RWPE2 (cell line): ENCODE results near the gene S1PR3.

Experiments used
- ATAC-seq: fragments of 200-7000 bp; cut with Tn5 transposase; 3 replicates; pipeline ENCODE4 v1.9.1; 2021; ENCODE audit warnings: low read depth
- DNase-seq: peaks from one replicate; pipeline ENCODE4 v3.0.0-alpha.2; 2020; ENCODE audit warnings: low spot score
- H3K27ac ChIP-seq: fragments of 450-650 bp; 2 replicates; pipeline ENCODE4 v1.5.1; 2017; ENCODE audit warnings: mild to moderate bottlenecking; ENCODE audit not compliant: poor library complexity, severe bottlenecking
- H3K27me3 ChIP-seq: fragments of 250-450 bp; sonication (Bioruptor Pico); 2 replicates; pipeline ENCODE4 v1.5.1; 2021; ENCODE audit warnings: mild to moderate bottlenecking, moderate library complexity; ENCODE audit not compliant: insufficient read depth, poor library complexity, severe bottlenecking
- H3K36me3 ChIP-seq: fragments of 250-450 bp; sonication (Bioruptor Pico); 2 replicates; pipeline ENCODE4 v1.5.1; 2020; ENCODE audit warnings: low read depth, mild to moderate bottlenecking, moderate library complexity
- H3K4me1 ChIP-seq: fragments of 250-450 bp; sonication (Bioruptor Pico); 2 replicates; pipeline ENCODE4 v1.5.1; 2021; ENCODE audit warnings: mild to moderate bottlenecking, moderate library complexity; ENCODE audit not compliant: insufficient read depth, poor library complexity, severe bottlenecking
- H3K4me3 ChIP-seq: fragments of 250-450 bp; sonication (Bioruptor Pico); 2 replicates; pipeline ENCODE4 v1.5.1; 2021; ENCODE audit warnings: mild to moderate bottlenecking, moderate library complexity; ENCODE audit not compliant: severe bottlenecking
- H3K9me3 ChIP-seq: fragments of 250-450 bp; sonication (Bioruptor Pico); 2 replicates; pipeline ENCODE4 v1.5.1; 2021; ENCODE audit warnings: mild to moderate bottlenecking, moderate library complexity; ENCODE audit not compliant: severe bottlenecking
- TF ChIP-seq, protein P1 (sequence below): fragments of 450-650 bp; IDR thresholded peaks from one replicate; pipeline ENCODE4 v1.5.1; 2017; ENCODE audit warnings: mild to moderate bottlenecking, moderate library complexity; ENCODE audit not compliant: poor library complexity, severe bottlenecking

Gene S1PR3

DNA sequence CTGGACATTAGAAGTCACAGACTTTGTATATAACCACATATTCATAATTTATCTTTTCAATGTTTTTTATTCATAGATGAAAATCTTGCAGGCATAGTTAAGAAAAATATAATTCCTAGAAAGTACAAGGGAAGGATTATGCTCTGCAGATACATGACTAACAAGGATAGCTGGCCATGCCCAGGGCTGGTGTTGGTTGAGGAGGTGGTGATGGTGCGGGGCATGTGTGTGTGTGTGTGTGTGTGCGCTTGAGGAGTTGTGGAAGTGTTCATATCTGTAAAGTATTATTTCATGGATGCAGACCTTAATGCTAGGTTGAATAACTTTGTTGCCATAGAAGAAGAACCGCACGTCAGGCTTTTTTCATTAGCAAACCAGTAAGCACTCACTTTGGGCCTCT is 1.3 kb downstream of the S1PR3 start:
- no peak for ATAC-seq
- H3K4me3 ChIP-seq: no peak overlapping the region
- no peak overlapping the region for H3K27ac ChIP-seq
- no peak for DNase-seq
- H3K27me3 ChIP-seq: no peaks in the 10 kb centered on the region
- H3K36me3 ChIP-seq: no peaks in the 10 kb centered on the region
- no peaks in the 10 kb centered on the region for H3K9me3 ChIP-seq
- peaks cover 2% of the 10 kb centered on the region for H3K4me1 ChIP-seq
- TF ChIP-seq, protein P1, sequence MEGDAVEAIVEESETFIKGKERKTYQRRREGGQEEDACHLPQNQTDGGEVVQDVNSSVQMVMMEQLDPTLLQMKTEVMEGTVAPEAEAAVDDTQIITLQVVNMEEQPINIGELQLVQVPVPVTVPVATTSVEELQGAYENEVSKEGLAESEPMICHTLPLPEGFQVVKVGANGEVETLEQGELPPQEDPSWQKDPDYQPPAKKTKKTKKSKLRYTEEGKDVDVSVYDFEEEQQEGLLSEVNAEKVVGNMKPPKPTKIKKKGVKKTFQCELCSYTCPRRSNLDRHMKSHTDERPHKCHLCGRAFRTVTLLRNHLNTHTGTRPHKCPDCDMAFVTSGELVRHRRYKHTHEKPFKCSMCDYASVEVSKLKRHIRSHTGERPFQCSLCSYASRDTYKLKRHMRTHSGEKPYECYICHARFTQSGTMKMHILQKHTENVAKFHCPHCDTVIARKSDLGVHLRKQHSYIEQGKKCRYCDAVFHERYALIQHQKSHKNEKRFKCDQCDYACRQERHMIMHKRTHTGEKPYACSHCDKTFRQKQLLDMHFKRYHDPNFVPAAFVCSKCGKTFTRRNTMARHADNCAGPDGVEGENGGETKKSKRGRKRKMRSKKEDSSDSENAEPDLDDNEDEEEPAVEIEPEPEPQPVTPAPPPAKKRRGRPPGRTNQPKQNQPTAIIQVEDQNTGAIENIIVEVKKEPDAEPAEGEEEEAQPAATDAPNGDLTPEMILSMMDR: no peak

DNA sequence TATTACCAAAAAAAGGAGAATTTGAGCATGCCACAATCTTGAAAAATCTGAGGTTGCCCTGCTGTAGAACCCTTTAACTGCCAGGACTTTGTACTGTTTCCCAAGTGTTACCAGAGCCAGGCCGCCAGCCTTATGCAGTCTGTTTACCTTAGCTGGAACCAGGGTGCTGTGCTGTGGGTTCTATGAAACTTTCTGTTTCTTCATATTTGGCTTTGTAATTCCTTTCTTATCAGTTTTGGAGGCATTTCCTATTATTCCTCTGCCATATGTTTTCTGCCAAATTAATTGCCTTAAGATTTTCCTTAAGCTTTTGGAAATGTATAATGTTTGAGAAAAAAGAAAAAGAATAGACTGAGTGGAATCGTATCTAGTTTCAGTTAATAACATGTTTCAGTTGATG is 2.1 kb downstream of the S1PR3 start:
- H3K4me3 ChIP-seq: no peak overlapping the region
- H3K27ac ChIP-seq: no peak overlapping the region
- TF ChIP-seq, protein P1: no peak
- no peaks in the 10 kb centered on the region for H3K9me3 ChIP-seq
- ATAC-seq (no peak), DNase-seq (no peak)
- no peaks in the 10 kb centered on the region for H3K36me3 ChIP-seq
- peaks cover 2% of the 10 kb centered on the region for H3K4me1 ChIP-seq
- no peaks in the 10 kb centered on the region for H3K27me3 ChIP-seq

DNA sequence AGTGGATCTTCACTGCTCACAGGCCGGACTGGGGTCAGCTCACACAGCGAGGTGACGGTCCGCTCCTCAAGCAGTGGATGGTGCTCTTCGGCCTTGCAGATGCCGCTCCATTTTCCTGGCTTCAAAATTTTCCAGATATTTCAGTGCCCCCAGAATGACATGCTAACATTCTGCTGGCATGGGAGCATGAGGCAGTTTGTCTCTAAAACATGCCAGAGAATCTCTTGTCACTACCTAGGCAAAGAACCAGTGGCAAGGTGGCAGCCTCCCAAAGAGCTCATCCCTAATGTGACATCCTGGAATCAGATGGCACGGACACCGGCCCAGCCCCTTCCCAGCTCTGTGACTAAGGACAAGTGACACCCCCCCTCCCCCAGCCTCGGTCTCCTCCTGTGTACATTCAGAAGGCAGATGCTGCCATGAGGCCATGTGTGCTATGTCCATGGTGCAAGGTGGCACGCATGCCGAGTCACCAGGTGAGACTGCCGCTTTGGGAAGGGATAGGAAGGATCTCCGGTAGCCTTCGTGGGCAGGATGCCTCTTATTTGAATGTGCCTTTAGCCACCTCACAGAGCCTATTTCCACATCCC is 2.7 kb downstream of the S1PR3 start:
- no peak for DNase-seq
- Histone ChIP-seq H3K36me3 (no peaks in the 10 kb centered on the region), H3K27me3 (no peaks in the 10 kb centered on the region), H3K4me1 (peaks cover 2% of the 10 kb centered on the region), H3K4me3 (no peak overlapping the region), H3K27ac (no peak overlapping the region), H3K9me3 (no peaks in the 10 kb centered on the region)
- ATAC-seq: no peak
- TF ChIP-seq, protein P1: no peak

DNA sequence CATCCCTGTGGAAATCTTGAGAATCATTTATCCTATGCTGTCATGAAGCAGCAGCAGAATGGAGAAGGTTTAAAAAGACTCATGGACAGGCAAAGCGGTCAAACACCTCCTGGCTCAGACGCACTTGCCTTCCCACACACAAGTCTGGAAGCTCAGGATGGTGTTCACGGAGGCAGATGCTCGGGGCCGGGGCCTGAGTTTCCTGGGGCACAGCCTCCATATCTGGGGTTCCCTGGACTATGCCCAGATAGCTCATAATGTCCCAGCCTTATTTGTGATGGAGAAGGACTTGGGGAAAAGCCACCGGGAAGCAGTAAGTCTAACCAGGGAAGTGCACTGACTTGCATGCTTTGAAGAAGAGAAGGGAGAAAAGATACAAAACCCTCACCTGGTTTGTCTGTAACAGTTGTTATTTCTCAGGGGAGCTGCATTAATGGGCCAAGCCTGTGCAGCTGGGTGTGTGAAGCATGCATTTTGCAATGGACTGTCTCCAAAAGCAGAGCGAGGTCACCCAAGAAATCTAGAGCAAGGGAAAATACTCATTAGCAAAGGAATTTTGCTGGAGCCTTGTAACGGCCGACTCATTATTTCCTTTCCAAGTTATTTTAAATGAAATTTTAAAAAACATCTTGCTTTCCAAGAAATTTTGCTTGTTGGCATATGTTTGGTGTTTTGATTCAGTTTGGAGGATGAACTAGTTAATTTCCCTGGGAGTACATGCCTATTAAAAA is 3.4 kb downstream of the S1PR3 start:
- H3K9me3 ChIP-seq: no peaks in the 10 kb centered on the region
- ATAC-seq: no peak
- TF ChIP-seq, protein P1: no peak
- DNase-seq: no peak
- H3K27ac ChIP-seq: no peak overlapping the region
- H3K4me3 ChIP-seq: no peak overlapping the region
- H3K27me3 ChIP-seq: no peaks in the 10 kb centered on the region
- peaks cover 2% of the 10 kb centered on the region for H3K4me1 ChIP-seq
- no peaks in the 10 kb centered on the region for H3K36me3 ChIP-seq

DNA sequence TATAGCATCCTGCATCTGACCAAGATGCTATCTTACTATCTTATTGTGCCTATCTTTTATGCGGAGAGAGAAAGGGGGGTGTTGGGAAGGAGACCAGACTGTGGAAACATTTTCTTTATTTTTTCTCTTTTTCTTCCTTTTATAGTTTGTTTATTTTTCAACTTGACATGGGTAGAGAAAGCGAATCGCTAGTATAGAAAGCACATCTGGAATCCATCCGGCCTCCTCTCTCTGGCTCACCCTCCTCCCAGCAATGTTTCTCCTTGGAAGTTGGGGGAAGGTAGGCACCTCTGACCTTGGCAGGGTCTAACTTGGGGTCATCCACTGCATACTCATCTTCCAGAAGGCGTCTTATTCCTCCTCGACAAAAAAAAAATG is 3.9 kb downstream of the S1PR3 start:
- Histone ChIP-seq H3K4me3 (no peak overlapping the region), H3K36me3 (no peaks in the 10 kb centered on the region), H3K27ac (no peak overlapping the region), H3K27me3 (no peaks in the 10 kb centered on the region), H3K9me3 (no peaks in the 10 kb centered on the region), H3K4me1 (peaks cover 2% of the 10 kb centered on the region)
- no peak for ATAC-seq
- TF ChIP-seq, protein P1: no peak
- DNase-seq: no peak
